Measurements from ENCODE around the gene GOLT1B. TPM values are rescaled to one million over a fixed set of nuclear protein-coding genes. Genes with fewer than 3 reads are reported as not detected.

The GOLT1B gene
- total and polyA plus RNA-seq, 8 donors, result 9.3 to 52.1 (median 16.2) TPM

DNA sequence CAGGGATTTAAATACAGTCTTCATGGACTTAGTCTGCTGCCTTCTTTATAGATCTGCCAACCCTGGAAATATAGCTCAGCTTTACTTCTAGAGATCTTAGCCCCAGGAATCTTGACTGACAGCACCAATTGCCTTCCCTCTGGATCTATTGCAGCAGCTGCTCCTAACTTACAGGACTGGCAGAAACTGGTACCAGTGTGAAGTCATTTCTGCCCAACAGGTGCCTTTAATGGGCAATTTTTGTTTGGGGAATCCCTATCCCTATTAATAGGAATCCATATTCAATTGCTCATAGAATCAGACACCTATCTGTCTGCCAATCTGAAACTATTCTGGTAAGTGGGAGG lies 51.7 kb downstream of the GOLT1B start:
- DNase-seq, result no peak
- TF ChIP-seq EP300 (IDR thresholded peaks at IDR 0.05) (no peak), POLR2AphosphoS5 (IDR thresholded peaks at IDR 0.05) (no peak), POLR2A (IDR thresholded peaks at IDR 0.05) (no peak)
- TF ChIP-seq, protein P1, sequence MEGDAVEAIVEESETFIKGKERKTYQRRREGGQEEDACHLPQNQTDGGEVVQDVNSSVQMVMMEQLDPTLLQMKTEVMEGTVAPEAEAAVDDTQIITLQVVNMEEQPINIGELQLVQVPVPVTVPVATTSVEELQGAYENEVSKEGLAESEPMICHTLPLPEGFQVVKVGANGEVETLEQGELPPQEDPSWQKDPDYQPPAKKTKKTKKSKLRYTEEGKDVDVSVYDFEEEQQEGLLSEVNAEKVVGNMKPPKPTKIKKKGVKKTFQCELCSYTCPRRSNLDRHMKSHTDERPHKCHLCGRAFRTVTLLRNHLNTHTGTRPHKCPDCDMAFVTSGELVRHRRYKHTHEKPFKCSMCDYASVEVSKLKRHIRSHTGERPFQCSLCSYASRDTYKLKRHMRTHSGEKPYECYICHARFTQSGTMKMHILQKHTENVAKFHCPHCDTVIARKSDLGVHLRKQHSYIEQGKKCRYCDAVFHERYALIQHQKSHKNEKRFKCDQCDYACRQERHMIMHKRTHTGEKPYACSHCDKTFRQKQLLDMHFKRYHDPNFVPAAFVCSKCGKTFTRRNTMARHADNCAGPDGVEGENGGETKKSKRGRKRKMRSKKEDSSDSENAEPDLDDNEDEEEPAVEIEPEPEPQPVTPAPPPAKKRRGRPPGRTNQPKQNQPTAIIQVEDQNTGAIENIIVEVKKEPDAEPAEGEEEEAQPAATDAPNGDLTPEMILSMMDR (IDR thresholded peaks at IDR 0.05), result no peak
- Histone ChIP-seq H3K36me3 (no peaks in the 10 kb centered on the region), H3K4me1 (peaks cover 0 to 12% (median 3%) of the 10 kb centered on the region in 4 donors), H3K4me3 (no peak overlapping the region), H3K9me3 (no peaks in the 10 kb centered on the region), H3K27me3 (no peaks in the 10 kb centered on the region), H3K27ac (no peak overlapping the region)
- intact Hi-C loops (cut with DNase I; ENCODE audit: low total_unique reads), result no loop called here

DNA sequence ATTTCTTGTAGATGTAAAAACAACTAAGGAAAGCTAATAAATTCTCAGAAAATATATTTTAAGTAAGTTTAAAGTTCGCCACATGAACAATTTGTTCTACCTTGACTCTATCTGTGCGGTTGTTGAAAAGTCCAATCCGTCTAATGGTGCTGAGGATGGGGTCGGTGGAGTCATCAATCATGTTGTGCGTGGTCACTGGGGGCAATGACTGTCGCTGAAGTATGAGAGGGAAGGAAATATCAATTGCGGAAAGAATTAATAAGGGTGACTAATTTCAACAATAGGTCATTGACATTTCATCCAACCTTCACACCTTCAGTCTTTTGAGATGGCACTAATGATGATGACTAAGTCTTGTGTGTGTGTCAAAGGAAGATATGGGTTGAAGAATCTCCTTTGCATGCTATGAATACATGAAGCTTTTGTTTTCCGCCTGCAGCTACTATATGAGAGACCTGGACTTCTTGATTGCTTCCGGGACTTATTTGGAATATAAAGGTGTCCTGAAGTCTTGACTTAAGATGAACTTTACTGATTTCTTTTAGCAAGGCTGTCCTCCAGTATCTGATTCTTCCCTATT lies 56.6 kb downstream of the GOLT1B start:
- intact Hi-C loops (cut with DNase I; ENCODE audit: low total_unique reads), result no loop called here
- WGBS, 5 donors, result 76 to 87% (median 82%) methylated on average over 9 of the region's 9 CpGs
- Histone ChIP-seq H3K4me1 (no peaks in the 10 kb centered on the region), H3K27ac (no peak overlapping the region), H3K9me3 (no peaks in the 10 kb centered on the region), H3K27me3 (no peaks in the 10 kb centered on the region), H3K4me3 (no peak overlapping the region), H3K36me3 (no peaks in the 10 kb centered on the region)
- TF ChIP-seq EP300 (IDR thresholded peaks at IDR 0.05) (no peak), POLR2A (IDR thresholded peaks at IDR 0.05) (no peak), POLR2AphosphoS5 (IDR thresholded peaks at IDR 0.05) (no peak)
- TF ChIP-seq, protein P1 (IDR thresholded peaks at IDR 0.05), result no peak
- DNase-seq, result no peak

DNA sequence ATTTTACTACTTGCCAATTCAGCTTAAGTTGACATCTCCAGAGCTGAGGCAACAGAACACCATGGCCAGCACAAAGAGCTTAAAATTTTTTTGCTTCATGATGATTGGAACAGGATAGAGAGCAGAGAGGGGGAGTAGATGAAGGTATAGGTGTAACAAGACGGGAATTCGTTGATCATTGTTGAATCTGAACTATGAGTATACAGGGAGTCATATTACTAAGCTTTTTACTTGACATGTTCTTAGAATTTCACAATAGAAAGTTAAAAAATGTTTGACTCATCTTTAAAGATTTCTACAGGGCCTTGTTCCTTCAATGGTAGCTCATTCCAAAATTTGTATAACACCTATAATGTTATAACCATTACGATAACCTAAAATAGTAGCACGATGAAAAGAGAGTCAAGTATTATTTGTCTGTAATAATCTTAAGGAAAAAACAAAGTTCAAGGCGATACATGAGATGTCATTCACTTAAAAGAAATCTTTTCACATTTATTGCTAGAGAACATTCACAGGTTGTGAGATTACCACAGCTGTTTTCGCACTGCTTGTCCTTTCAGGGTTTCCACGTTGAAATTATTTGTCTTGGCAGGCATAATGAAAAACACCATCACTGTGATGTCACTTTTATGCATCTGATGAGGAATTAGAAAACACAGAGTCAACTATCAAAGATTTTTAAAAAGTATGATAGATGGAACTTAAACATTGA lies 58.4 kb downstream of the GOLT1B start:
- intact Hi-C loops (cut with DNase I; ENCODE audit: low total_unique reads), result no loop called here
- H3K36me3 ChIP-seq, result no peaks in the 10 kb centered on the region
- DNase-seq, result peak in 1 of 2 donors; percentile 8
- H3K4me1 ChIP-seq, result no peaks in the 10 kb centered on the region
- no peak overlapping the region for H3K27ac ChIP-seq
- TF ChIP-seq, protein P1 (IDR thresholded peaks at IDR 0.05), result no peak
- no peak for TF ChIP-seq POLR2A (IDR thresholded peaks at IDR 0.05)
- TF ChIP-seq EP300 (IDR thresholded peaks at IDR 0.05), result no peak
- TF ChIP-seq POLR2AphosphoS5 (IDR thresholded peaks at IDR 0.05), result no peak
- no peaks in the 10 kb centered on the region for H3K27me3 ChIP-seq
- H3K4me3 ChIP-seq, result no peak overlapping the region
- 70 to 77% (median 74%) methylated on average over 7 of the region's 7 CpGs for WGBS, 5 donors
- no peaks in the 10 kb centered on the region for H3K9me3 ChIP-seq

GRCh38 chr12:21561158-21561557 lies 59.6 kb downstream of the GOLT1B start:
- TF ChIP-seq, protein P1 (IDR thresholded peaks at IDR 0.05), result no peak
- TF ChIP-seq POLR2A (IDR thresholded peaks at IDR 0.05) (no peak), EP300 (IDR thresholded peaks at IDR 0.05) (no peak), POLR2AphosphoS5 (IDR thresholded peaks at IDR 0.05) (no peak)
- H3K4me1 ChIP-seq, result no peaks in the 10 kb centered on the region
- intact Hi-C loops (cut with DNase I; ENCODE audit: low total_unique reads), result no loop called here
- H3K27me3 ChIP-seq, result no peaks in the 10 kb centered on the region
- no peaks in the 10 kb centered on the region for H3K9me3 ChIP-seq
- no peaks in the 10 kb centered on the region for H3K36me3 ChIP-seq
- H3K4me3 ChIP-seq, result no peak overlapping the region
- no peak overlapping the region for H3K27ac ChIP-seq
- no peak for DNase-seq
- WGBS, 5 donors, result 28 to 47% (median 40%) methylated on average over 2 of the region's 2 CpGs
